Measurements from ENCODE around the gene SLC45A1.

- TF ChIP-seq CTCF (conservative IDR thresholded peaks at IDR 0.05): no peak
- no peak for TF ChIP-seq ZFX (IDR thresholded peaks at IDR 0.05)
Measured at GRCh38 chr1:8334106-8334851, 16.4 kb downstream of the SLC45A1 start.
